NOMO-1 treated with DMSO at 0.1 percent for 48 hours (cell line): ENCODE results near the gene ADAM10.

Source experiments
- DNase-seq: peaks from one replicate; lab custom pipeline; 2025; ENCODE audit not compliant: unreplicated experiment; lab: John Stamatoyannopoulos, UW

ADAM10 gene

GRCh38 chr15:58555162-58556027, 194.1 kb downstream of the ADAM10 start:
- no peak for DNase-seq

GRCh38 chr15:58554758-58555157, 194.7 kb downstream of the ADAM10 start:
- DNase-seq, result no peak

- DNase-seq, result no peak
Measured at GRCh38 chr15:58553365-58553918, 196.1 kb downstream of the ADAM10 start.

- no peak for DNase-seq
Measured at GRCh38 chr15:58552505-58553364, 196.8 kb downstream of the ADAM10 start.

GRCh38 chr15:58551764-58552504, 197.6 kb downstream of the ADAM10 start:
- DNase-seq, result peak; percentile 41

GRCh38 chr15:58551084-58551763, 198.3 kb downstream of the ADAM10 start:
- no peak for DNase-seq

GRCh38 chr15:58549785-58550074, 199.8 kb downstream of the ADAM10 start:
- no peak for DNase-seq

- DNase-seq, result no peak
Measured at GRCh38 chr15:58549013-58549784, 200.3 kb downstream of the ADAM10 start.

GRCh38 chr15:58548308-58549012, 201.0 kb downstream of the ADAM10 start:
- DNase-seq, result no peak

- DNase-seq, result no peak
Measured at GRCh38 chr15:58547628-58548307, 201.7 kb downstream of the ADAM10 start.

- no peak for DNase-seq
Measured at GRCh38 chr15:58546635-58547627, 202.6 kb downstream of the ADAM10 start.

- no peak for DNase-seq
Measured at GRCh38 chr15:58546066-58546591, 203.4 kb downstream of the ADAM10 start.

- no peak for DNase-seq
Measured at GRCh38 chr15:58545307-58546065, 204.0 kb downstream of the ADAM10 start.

GRCh38 chr15:58544756-58545155, 204.8 kb downstream of the ADAM10 start:
- DNase-seq, result no peak

GRCh38 chr15:58543664-58544335, 205.7 kb downstream of the ADAM10 start:
- DNase-seq, result no peak
